ENCODE results near the gene LAMB3. TPM values are rescaled to one million over a fixed set of nuclear protein-coding genes. Genes with fewer than 3 reads are reported as not detected.
A peak's percentile ranks its signal among the peaks of the same experiment; 100 is the strongest.

The LAMB3 gene
- total RNA-seq, 4 donors from 2014 or later = 0.13 to 11.6 (median 0.35) TPM

DNA sequence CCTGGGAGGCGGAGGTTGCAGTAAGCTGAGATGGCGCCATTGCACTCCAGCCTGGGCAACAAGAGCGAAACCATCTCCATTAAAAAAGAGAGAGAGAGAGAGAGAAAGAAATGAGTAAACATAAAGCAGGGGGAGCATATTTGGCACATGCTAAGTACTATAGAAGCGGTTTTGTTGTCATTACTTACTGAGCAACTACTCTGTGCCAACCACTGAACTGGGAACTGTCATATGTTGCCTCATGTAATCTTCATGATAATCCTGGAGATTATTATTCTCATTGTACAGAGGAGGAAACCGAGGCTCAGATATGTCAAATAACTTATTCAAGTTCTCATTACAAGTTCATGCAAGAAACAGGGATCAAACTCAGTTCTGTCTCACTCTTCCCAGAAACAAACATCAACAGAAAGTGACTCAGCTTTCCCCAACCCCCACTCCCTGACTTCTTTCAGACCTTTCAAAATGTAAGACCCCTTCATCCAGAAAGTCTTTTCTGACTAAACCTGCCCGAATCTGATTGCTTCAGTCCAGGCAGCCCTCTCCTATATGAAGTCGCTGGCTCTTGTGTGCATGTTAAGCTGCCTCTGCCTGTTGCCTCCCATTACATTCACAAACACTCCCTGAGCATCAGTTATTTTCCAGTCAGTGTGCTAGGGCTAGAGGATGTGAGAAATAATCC is 23.5 kb downstream of the LAMB3 start:
- no peaks in the 10 kb centered on the region for H3K36me3 ChIP-seq
- no peaks in the 10 kb centered on the region for H3K9me3 ChIP-seq
- H3K4me1 ChIP-seq = peaks cover 0 to 46% (median 17%) of the 10 kb centered on the region in 3 donors
- TF ChIP-seq POLR2AphosphoS5 (IDR thresholded peaks at IDR 0.05) (no peak), POLR2A (IDR thresholded peaks at IDR 0.05) (no peak), CTCF (IDR thresholded peaks at IDR 0.05) (no peak), EP300 (IDR thresholded peaks at IDR 0.05) (no peak)
- H3K4me3 ChIP-seq = no peak overlapping the region
- no peak overlapping the region for H3K27ac ChIP-seq
- H3K27me3 ChIP-seq = no peaks in the 10 kb centered on the region
- ATAC-seq = no peak
- 60 to 84% methylated on average over 2 to 7 of the region's 7 CpGs for WGBS, 2 donors (ENCODE audit: low coverage in 1 of 2)

- 20 to 73% methylated on average over 2 to 4 of the region's 16 CpGs for WGBS, 2 donors (ENCODE audit: low coverage in 1 of 2)
- peak; percentile 51 for ATAC-seq
- peak in 3 of 4 experiments; percentile 82 to 97 (median 86) for TF ChIP-seq CTCF (IDR thresholded peaks at IDR 0.05)
- no peak for TF ChIP-seq POLR2A (IDR thresholded peaks at IDR 0.05)
- TF ChIP-seq POLR2AphosphoS5 (IDR thresholded peaks at IDR 0.05) = no peak
- TF ChIP-seq EP300 (IDR thresholded peaks at IDR 0.05) = no peak
- Histone ChIP-seq H3K27ac (no peak overlapping the region), H3K4me3 (no peak overlapping the region), H3K36me3 (no peaks in the 10 kb centered on the region), H3K4me1 (peaks cover 0 to 46% (median 17%) of the 10 kb centered on the region in 3 donors), H3K27me3 (no peaks in the 10 kb centered on the region), H3K9me3 (no peaks in the 10 kb centered on the region)
Observed at GRCh38 chr1:209627732-209628196, 24.5 kb downstream of the LAMB3 start.

DNA sequence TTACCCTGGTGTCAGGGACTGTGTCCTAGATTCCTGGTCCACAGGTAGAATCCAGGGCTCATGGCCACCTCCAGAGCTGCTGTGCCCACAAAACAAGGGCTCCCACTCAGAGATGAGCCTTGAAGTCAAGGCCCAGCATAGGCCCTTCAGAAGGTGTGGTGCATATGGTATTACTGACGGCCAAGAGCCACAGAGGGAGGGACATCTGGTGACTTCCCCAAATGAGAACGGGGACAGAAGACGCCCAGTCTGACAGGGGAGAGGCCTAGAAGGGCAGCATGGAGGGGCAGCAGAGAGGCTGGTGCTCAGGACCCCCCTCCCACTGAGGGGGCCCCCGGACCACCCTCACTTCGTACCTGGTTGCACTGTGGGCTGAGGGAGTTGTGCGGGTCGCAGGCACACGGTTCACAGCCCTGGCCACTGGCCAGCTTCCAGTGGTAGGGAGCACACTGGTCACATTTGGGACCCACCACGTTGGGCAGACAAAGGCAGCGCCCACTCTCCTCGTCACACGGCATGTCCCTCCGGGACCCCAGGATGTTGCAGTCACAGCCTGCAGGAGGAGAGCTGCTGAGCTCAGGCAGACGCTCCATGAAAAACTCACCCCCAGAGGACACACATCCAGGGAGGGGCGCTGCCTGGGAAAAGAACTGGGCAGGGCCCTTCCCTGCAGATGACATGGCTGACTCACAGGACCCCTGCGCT is 25.0 kb downstream of the LAMB3 start:
- Histone ChIP-seq H3K36me3 (no peaks in the 10 kb centered on the region), H3K4me1 (peaks cover 0 to 49% (median 17%) of the 10 kb centered on the region in 3 donors), H3K9me3 (no peaks in the 10 kb centered on the region), H3K27ac (no peak overlapping the region), H3K27me3 (no peaks in the 10 kb centered on the region), H3K4me3 (no peak overlapping the region)
- peak; percentile 19 for ATAC-seq
- 60% methylated on average over 2 to 3 of the region's 16 CpGs for WGBS, 2 donors (ENCODE audit: low coverage in 1 of 2)
- TF ChIP-seq POLR2A (IDR thresholded peaks at IDR 0.05) = no peak
- no peak for TF ChIP-seq POLR2AphosphoS5 (IDR thresholded peaks at IDR 0.05)
- no peak for TF ChIP-seq CTCF (IDR thresholded peaks at IDR 0.05)
- TF ChIP-seq EP300 (IDR thresholded peaks at IDR 0.05) = no peak

GRCh38 chr1:209626346-209627026 is 25.7 kb downstream of the LAMB3 start:
- ATAC-seq = no peak
- Histone ChIP-seq H3K4me3 (no peak overlapping the region), H3K4me1 (peaks cover 0 to 56% (median 17%) of the 10 kb centered on the region in 3 donors), H3K27ac (peak overlapping the region in 1 of 4 donors; percentile 36), H3K9me3 (no peaks in the 10 kb centered on the region), H3K27me3 (no peaks in the 10 kb centered on the region), H3K36me3 (no peaks in the 10 kb centered on the region)
- no peak for TF ChIP-seq POLR2AphosphoS5 (IDR thresholded peaks at IDR 0.05)
- TF ChIP-seq EP300 (IDR thresholded peaks at IDR 0.05) = no peak
- no peak for TF ChIP-seq POLR2A (IDR thresholded peaks at IDR 0.05)
- TF ChIP-seq CTCF (IDR thresholded peaks at IDR 0.05) = no peak
- WGBS, 2 donors (ENCODE audit: low coverage in 1 of 2) = 80% methylated on average over 1 of the region's 19 CpGs; no CpG with 5 or more reads in 1 of the 2 donors
